ENCODE measurements around the gene CERK. TPM values are rescaled to one million over a fixed set of nuclear protein-coding genes. Genes with fewer than 3 reads are reported as not detected.
A peak's percentile ranks its signal among the peaks of the same experiment; 100 is the strongest.

Gene CERK
- total and polyA plus RNA-seq, 7 experiments from 2014 or later = 40.4 to 138 (median 67.5) TPM

- no peak overlapping the region for H3K27ac ChIP-seq (ENCODE audit: low read depth, low read length)
- Mint-ChIP-seq H3K9me3 (peaks cover 0 to 2% (median 0%) of the 10 kb centered on the region in 11 donors), H3K27ac (peak overlapping the region in 2 of 9 donors; percentile 22 to 26), H3K27me3 (no peaks in the 10 kb centered on the region), H3K4me1 (peaks cover 0 to 8% (median 5%) of the 10 kb centered on the region in 7 donors), H3K4me3 (no peak overlapping the region), H3K36me3 (peaks cover 12 to 54% (median 35%) of the 10 kb centered on the region in 5 donors)
- H3K36me3 ChIP-seq (ENCODE audit: control insufficient read depth in 2 of 3, insufficient read depth in 3 of 3, low read length in 3 of 3) = peaks cover 29 to 91% (median 31%) of the 10 kb centered on the region in 3 experiments
- H3K4me1 ChIP-seq (ENCODE audit: control insufficient read depth in 2 of 2, insufficient read depth in 2 of 2, low read length in 2 of 2) = no peaks in the 10 kb centered on the region
- no peak overlapping the region for H3K4me3 ChIP-seq (ENCODE audit: low read length)
- no peaks in the 10 kb centered on the region for H3K9me3 ChIP-seq (ENCODE audit: control insufficient read depth in 2 of 3, low read length in 3 of 3)
- ChIA-PET CTCF (no interaction called here), POLR2A (interaction anchor here (1.4 kb wide), 1 partner anchor 8 kb away, joined by 3 read pairs; no protein-coding TSS in a partner anchor)
- no peaks in the 10 kb centered on the region for H3K27me3 ChIP-seq (ENCODE audit: control insufficient read depth in 2 of 2, insufficient read depth in 2 of 2, low read length in 2 of 2)
- no peak for ATAC-seq
- intact Hi-C loops (cut with micrococcal nuclease) = no loop called here
- no peak for DNase-seq
Observed at GRCh38 chr22:46708766-46709330, 29.2 kb downstream of the CERK start.

GRCh38 chr22:46707827-46708570, 30.1 kb downstream of the CERK start:
- H3K27ac ChIP-seq (ENCODE audit: low read depth, low read length) = no peak overlapping the region
- ATAC-seq = no peak
- H3K9me3 ChIP-seq (ENCODE audit: control insufficient read depth in 2 of 3, low read length in 3 of 3) = no peaks in the 10 kb centered on the region
- Mint-ChIP-seq H3K27ac (no peak overlapping the region), H3K36me3 (peaks cover 12 to 52% (median 33%) of the 10 kb centered on the region in 5 donors), H3K4me3 (no peak overlapping the region), H3K27me3 (no peaks in the 10 kb centered on the region), H3K4me1 (peaks cover 0 to 9% (median 5%) of the 10 kb centered on the region in 7 donors), H3K9me3 (peaks cover 0 to 2% (median 0%) of the 10 kb centered on the region in 11 donors)
- CTCF ChIA-PET = no interaction called here
- intact Hi-C loops (cut with micrococcal nuclease) = no loop called here
- no peak for DNase-seq
- H3K4me3 ChIP-seq (ENCODE audit: low read length) = no peak overlapping the region
- H3K27me3 ChIP-seq (ENCODE audit: control insufficient read depth in 2 of 2, insufficient read depth in 2 of 2, low read length in 2 of 2) = no peaks in the 10 kb centered on the region
- peaks cover 29 to 96% (median 31%) of the 10 kb centered on the region in 3 experiments for H3K36me3 ChIP-seq (ENCODE audit: control insufficient read depth in 2 of 3, insufficient read depth in 3 of 3, low read length in 3 of 3)
- POLR2A ChIA-PET = no interaction called here
- H3K4me1 ChIP-seq (ENCODE audit: control insufficient read depth in 2 of 2, insufficient read depth in 2 of 2, low read length in 2 of 2) = no peaks in the 10 kb centered on the region

GRCh38 chr22:46707305-46707704, 30.7 kb downstream of the CERK start:
- DNase-seq (no peak), ATAC-seq (no peak)
- Mint-ChIP-seq H3K4me1 (peaks cover 0 to 9% (median 5%) of the 10 kb centered on the region in 7 donors), H3K27me3 (no peaks in the 10 kb centered on the region), H3K36me3 (peaks cover 12 to 56% (median 32%) of the 10 kb centered on the region in 5 donors), H3K27ac (peak overlapping the region in 1 of 9 donors; percentile 38), H3K9me3 (peaks cover 0 to 2% (median 0%) of the 10 kb centered on the region in 11 donors), H3K4me3 (no peak overlapping the region)
- Histone ChIP-seq H3K27ac (ENCODE audit: low read depth, low read length) (no peak overlapping the region), H3K4me1 (ENCODE audit: control insufficient read depth in 2 of 2, insufficient read depth in 2 of 2, low read length in 2 of 2) (no peaks in the 10 kb centered on the region), H3K4me3 (ENCODE audit: low read length) (no peak overlapping the region), H3K9me3 (ENCODE audit: control insufficient read depth in 2 of 3, low read length in 3 of 3) (no peaks in the 10 kb centered on the region), H3K27me3 (ENCODE audit: control insufficient read depth in 2 of 2, insufficient read depth in 2 of 2, low read length in 2 of 2) (no peaks in the 10 kb centered on the region), H3K36me3 (ENCODE audit: control insufficient read depth in 2 of 3, insufficient read depth in 3 of 3, low read length in 3 of 3) (peaks cover 31 to 100% (median 34%) of the 10 kb centered on the region in 3 experiments)
- POLR2A ChIA-PET = no interaction called here
- CTCF ChIA-PET = no interaction called here
- intact Hi-C loops (cut with micrococcal nuclease) = no loop called here

GRCh38 chr22:46706060-46706459, 32.0 kb downstream of the CERK start:
- H3K27ac ChIP-seq (ENCODE audit: low read depth, low read length) = no peak overlapping the region
- H3K9me3 Mint-ChIP-seq = peaks cover 0 to 2% (median 0%) of the 10 kb centered on the region in 11 donors
- H3K27ac Mint-ChIP-seq = peak overlapping the region in 1 of 9 donors; percentile 1
- intact Hi-C loops (cut with micrococcal nuclease) = no loop called here
- H3K4me3 Mint-ChIP-seq = no peak overlapping the region
- H3K36me3 ChIP-seq (ENCODE audit: control insufficient read depth in 2 of 3, insufficient read depth in 3 of 3, low read length in 3 of 3) = peaks cover 29 to 97% (median 37%) of the 10 kb centered on the region in 3 experiments
- ChIA-PET CTCF (no interaction called here), POLR2A (interaction anchor here (0.8 kb wide), 1 partner anchor 12 kb away, joined by 3 read pairs; no protein-coding TSS in a partner anchor)
- peaks cover 0 to 9% (median 5%) of the 10 kb centered on the region in 7 donors for H3K4me1 Mint-ChIP-seq
- no peaks in the 10 kb centered on the region for H3K4me1 ChIP-seq (ENCODE audit: control insufficient read depth in 2 of 2, insufficient read depth in 2 of 2, low read length in 2 of 2)
- DNase-seq (no peak), ATAC-seq (no peak)
- no peak overlapping the region for H3K4me3 ChIP-seq (ENCODE audit: low read length)
- no peaks in the 10 kb centered on the region for H3K27me3 Mint-ChIP-seq
- H3K9me3 ChIP-seq (ENCODE audit: control insufficient read depth in 2 of 3, low read length in 3 of 3) = no peaks in the 10 kb centered on the region
- peaks cover 14 to 49% (median 26%) of the 10 kb centered on the region in 5 donors for H3K36me3 Mint-ChIP-seq
- H3K27me3 ChIP-seq (ENCODE audit: control insufficient read depth in 2 of 2, insufficient read depth in 2 of 2, low read length in 2 of 2) = no peaks in the 10 kb centered on the region

GRCh38 chr22:46703996-46704370, 34.1 kb downstream of the CERK start:
- no peak overlapping the region for H3K4me3 Mint-ChIP-seq
- intact Hi-C loops (cut with micrococcal nuclease) = no loop called here
- Histone ChIP-seq H3K9me3 (ENCODE audit: control insufficient read depth in 2 of 3, low read length in 3 of 3) (no peaks in the 10 kb centered on the region), H3K27me3 (ENCODE audit: control insufficient read depth in 2 of 2, insufficient read depth in 2 of 2, low read length in 2 of 2) (no peaks in the 10 kb centered on the region), H3K4me1 (ENCODE audit: control insufficient read depth in 2 of 2, insufficient read depth in 2 of 2, low read length in 2 of 2) (no peaks in the 10 kb centered on the region), H3K36me3 (ENCODE audit: control insufficient read depth in 2 of 3, insufficient read depth in 3 of 3, low read length in 3 of 3) (peaks cover 20 to 94% (median 39%) of the 10 kb centered on the region in 3 experiments), H3K4me3 (ENCODE audit: low read length) (no peak overlapping the region), H3K27ac (ENCODE audit: low read depth, low read length) (no peak overlapping the region)
- DNase-seq = no peak
- CTCF ChIA-PET = interaction anchor here (0.8 kb wide), 1 partner anchor 21 kb away, joined by 3 read pairs; no protein-coding TSS in a partner anchor
- no peaks in the 10 kb centered on the region for H3K27me3 Mint-ChIP-seq
- POLR2A ChIA-PET = no interaction called here
- H3K4me1 Mint-ChIP-seq = peaks cover 0 to 7% (median 5%) of the 10 kb centered on the region in 7 donors
- H3K36me3 Mint-ChIP-seq = peaks cover 13 to 42% (median 22%) of the 10 kb centered on the region in 5 donors
- H3K9me3 Mint-ChIP-seq = peaks cover 0 to 4% (median 0%) of the 10 kb centered on the region in 11 donors
- ATAC-seq = no peak
- no peak overlapping the region for H3K27ac Mint-ChIP-seq

- Mint-ChIP-seq H3K9me3 (peaks cover 0 to 4% (median 0%) of the 10 kb centered on the region in 11 donors), H3K36me3 (peaks cover 13 to 39% (median 20%) of the 10 kb centered on the region in 5 donors), H3K27ac (peak overlapping the region in 1 of 9 donors; percentile 14), H3K4me3 (no peak overlapping the region), H3K27me3 (no peaks in the 10 kb centered on the region), H3K4me1 (peaks cover 0 to 7% (median 5%) of the 10 kb centered on the region in 7 donors)
- no peaks in the 10 kb centered on the region for H3K9me3 ChIP-seq (ENCODE audit: control insufficient read depth in 2 of 3, low read length in 3 of 3)
- H3K27ac ChIP-seq (ENCODE audit: low read depth, low read length) = no peak overlapping the region
- no peak for ATAC-seq
- ChIA-PET CTCF (no interaction called here), POLR2A (no interaction called here)
- DNase-seq = no peak
- H3K36me3 ChIP-seq (ENCODE audit: control insufficient read depth in 2 of 3, insufficient read depth in 3 of 3, low read length in 3 of 3) = peaks cover 22 to 92% (median 36%) of the 10 kb centered on the region in 3 experiments
- no peak overlapping the region for H3K4me3 ChIP-seq (ENCODE audit: low read length)
- H3K27me3 ChIP-seq (ENCODE audit: control insufficient read depth in 2 of 2, insufficient read depth in 2 of 2, low read length in 2 of 2) = no peaks in the 10 kb centered on the region
- no peaks in the 10 kb centered on the region for H3K4me1 ChIP-seq (ENCODE audit: control insufficient read depth in 2 of 2, insufficient read depth in 2 of 2, low read length in 2 of 2)
- intact Hi-C loops (cut with micrococcal nuclease) = no loop called here
Observed at GRCh38 chr22:46703171-46703995, 34.7 kb downstream of the CERK start.

Measured in naive thymus-derived CD4-positive, alpha-beta T cell (primary cell).